NT2/D1 (cell line): Measurements from ENCODE around the gene RRBP1.

Experiments
- SUZ12 ChIP-seq: IDR thresholded peaks from 2 replicates; pipeline ENCODE4 v1.6.1; 2011; ENCODE audit not compliant: insufficient read length, insufficient read depth; ENCODE audit errors: extremely low read depth
- YY1 ChIP-seq: IDR thresholded peaks from 2 replicates; pipeline ENCODE4 v1.6.1; 2011; ENCODE audit not compliant: insufficient read length, insufficient read depth

- no peak for TF ChIP-seq YY1
- TF ChIP-seq SUZ12, result no peak
Measured at GRCh38 chr20:17633221-17633849, 48.7 kb downstream of the RRBP1 start.
